HL-60 (cell line): ENCODE results near the gene CFAP57.

Experiments
- DNase-seq, 2 experiments: peaks; one replicate each; pipeline ENCODE4 v3.0.0-alpha.2; 2010 to 2020; ENCODE audit warnings: low read depth in 1 of 2, low spot score in 1 of 2
- H3K27ac ChIP-seq: fragments of 250-450 bp; sonication (Bioruptor Pico); replicated peaks from 2 replicates; pipeline ENCODE4 v1.5.1; 2020; ENCODE audit warnings: mild to moderate bottlenecking, moderate library complexity
- H3K27me3 ChIP-seq: fragments of 250-450 bp; sonication (Bioruptor Pico); 2 replicates; pipeline ENCODE4 v1.5.1; 2021; ENCODE audit warnings: mild to moderate bottlenecking, moderate library complexity; ENCODE audit not compliant: insufficient read depth, poor library complexity, severe bottlenecking
- H3K4me3 ChIP-seq: replicated peaks from 2 replicates; pipeline ENCODE4 v1.5.1; 2011; ENCODE audit warnings: mild to moderate bottlenecking, control low read depth, low read length; ENCODE audit not compliant: insufficient read depth
- GABPA ChIP-seq: IDR thresholded peaks from 2 replicates; pipeline ENCODE4 v1.6.1; 2012; ENCODE audit warnings: low read depth
- POLR2AphosphoS5 ChIP-seq: IDR thresholded peaks from 2 replicates; pipeline ENCODE4 v1.6.1; 2012; ENCODE audit warnings: low read depth
- SPI1 ChIP-seq: IDR thresholded peaks from 2 replicates; pipeline ENCODE4 v1.6.1; 2012; ENCODE audit warnings: low read depth, mild to moderate bottlenecking, borderline replicate concordance
- TF ChIP-seq, protein P1 (sequence below): IDR thresholded peaks from one replicate; pipeline ENCODE4 v1.5.1; 2011; ENCODE audit warnings: low read length, control low read depth, inconsistent platforms; ENCODE audit not compliant: insufficient read depth
- TF ChIP-seq, protein P2 (sequence below): IDR thresholded peaks from 2 replicates; pipeline ENCODE4 v1.6.1; 2012; ENCODE audit warnings: low read depth; ENCODE audit not compliant: insufficient replicate concordance

The CFAP57 gene

DNA sequence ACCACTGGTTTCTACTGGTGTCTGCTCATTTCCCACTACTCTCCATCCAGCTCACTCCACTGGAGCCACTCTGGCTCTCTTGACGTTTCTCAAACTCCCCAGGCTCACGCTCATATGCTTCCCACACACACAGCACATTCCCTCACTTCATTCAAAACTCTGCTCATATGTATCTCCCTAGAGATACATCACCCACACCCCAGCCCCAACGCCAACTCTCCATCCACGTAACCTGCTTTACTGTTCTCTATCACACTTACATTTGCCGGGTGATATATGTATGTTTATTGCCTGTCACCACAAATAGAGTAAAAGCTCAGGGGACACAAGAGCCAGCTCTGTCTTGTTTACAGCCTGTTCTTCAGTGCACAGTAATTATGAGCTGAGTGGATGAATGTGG lies 22.2 kb upstream of the CFAP57 start:
- DNase-seq: no peak
- no peak overlapping the region for H3K27ac ChIP-seq
- TF ChIP-seq, protein P1, sequence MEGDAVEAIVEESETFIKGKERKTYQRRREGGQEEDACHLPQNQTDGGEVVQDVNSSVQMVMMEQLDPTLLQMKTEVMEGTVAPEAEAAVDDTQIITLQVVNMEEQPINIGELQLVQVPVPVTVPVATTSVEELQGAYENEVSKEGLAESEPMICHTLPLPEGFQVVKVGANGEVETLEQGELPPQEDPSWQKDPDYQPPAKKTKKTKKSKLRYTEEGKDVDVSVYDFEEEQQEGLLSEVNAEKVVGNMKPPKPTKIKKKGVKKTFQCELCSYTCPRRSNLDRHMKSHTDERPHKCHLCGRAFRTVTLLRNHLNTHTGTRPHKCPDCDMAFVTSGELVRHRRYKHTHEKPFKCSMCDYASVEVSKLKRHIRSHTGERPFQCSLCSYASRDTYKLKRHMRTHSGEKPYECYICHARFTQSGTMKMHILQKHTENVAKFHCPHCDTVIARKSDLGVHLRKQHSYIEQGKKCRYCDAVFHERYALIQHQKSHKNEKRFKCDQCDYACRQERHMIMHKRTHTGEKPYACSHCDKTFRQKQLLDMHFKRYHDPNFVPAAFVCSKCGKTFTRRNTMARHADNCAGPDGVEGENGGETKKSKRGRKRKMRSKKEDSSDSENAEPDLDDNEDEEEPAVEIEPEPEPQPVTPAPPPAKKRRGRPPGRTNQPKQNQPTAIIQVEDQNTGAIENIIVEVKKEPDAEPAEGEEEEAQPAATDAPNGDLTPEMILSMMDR: no peak
- TF ChIP-seq POLR2AphosphoS5 (no peak), GABPA (no peak), SPI1 (no peak)
- TF ChIP-seq, protein P2, sequence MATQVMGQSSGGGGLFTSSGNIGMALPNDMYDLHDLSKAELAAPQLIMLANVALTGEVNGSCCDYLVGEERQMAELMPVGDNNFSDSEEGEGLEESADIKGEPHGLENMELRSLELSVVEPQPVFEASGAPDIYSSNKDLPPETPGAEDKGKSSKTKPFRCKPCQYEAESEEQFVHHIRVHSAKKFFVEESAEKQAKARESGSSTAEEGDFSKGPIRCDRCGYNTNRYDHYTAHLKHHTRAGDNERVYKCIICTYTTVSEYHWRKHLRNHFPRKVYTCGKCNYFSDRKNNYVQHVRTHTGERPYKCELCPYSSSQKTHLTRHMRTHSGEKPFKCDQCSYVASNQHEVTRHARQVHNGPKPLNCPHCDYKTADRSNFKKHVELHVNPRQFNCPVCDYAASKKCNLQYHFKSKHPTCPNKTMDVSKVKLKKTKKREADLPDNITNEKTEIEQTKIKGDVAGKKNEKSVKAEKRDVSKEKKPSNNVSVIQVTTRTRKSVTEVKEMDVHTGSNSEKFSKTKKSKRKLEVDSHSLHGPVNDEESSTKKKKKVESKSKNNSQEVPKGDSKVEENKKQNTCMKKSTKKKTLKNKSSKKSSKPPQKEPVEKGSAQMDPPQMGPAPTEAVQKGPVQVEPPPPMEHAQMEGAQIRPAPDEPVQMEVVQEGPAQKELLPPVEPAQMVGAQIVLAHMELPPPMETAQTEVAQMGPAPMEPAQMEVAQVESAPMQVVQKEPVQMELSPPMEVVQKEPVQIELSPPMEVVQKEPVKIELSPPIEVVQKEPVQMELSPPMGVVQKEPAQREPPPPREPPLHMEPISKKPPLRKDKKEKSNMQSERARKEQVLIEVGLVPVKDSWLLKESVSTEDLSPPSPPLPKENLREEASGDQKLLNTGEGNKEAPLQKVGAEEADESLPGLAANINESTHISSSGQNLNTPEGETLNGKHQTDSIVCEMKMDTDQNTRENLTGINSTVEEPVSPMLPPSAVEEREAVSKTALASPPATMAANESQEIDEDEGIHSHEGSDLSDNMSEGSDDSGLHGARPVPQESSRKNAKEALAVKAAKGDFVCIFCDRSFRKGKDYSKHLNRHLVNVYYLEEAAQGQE: no peak
- peaks cover 36% of the 10 kb centered on the region for H3K27me3 ChIP-seq
- no peak overlapping the region for H3K4me3 ChIP-seq

DNA sequence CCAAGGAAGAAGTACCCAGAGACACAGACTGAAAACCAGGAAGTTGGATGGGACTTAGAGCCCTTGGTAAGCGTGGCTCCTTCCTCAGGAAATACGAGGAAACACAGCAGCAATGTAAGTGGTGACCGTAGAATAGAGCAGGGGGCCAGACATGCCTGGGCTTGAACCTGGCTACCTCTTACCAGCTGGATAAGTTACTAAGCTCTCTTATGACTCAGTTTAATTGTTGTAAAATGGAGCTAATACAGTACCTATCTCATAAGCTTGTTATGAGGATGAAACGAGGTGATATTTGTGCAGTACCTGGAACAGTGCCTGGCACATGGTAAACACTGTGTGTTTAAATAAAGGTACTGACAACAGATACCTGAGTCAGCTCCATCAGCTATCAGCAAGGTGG lies 19.3 kb upstream of the CFAP57 start:
- H3K4me3 ChIP-seq: no peak overlapping the region
- peak in 1 of 2 experiments; percentile 7 for DNase-seq
- H3K27ac ChIP-seq: no peak overlapping the region
- peaks cover 12% of the 10 kb centered on the region for H3K27me3 ChIP-seq
- no peak for TF ChIP-seq SPI1
- TF ChIP-seq POLR2AphosphoS5: no peak
- TF ChIP-seq, protein P1: no peak
- TF ChIP-seq GABPA: no peak
- TF ChIP-seq, protein P2: no peak

DNA sequence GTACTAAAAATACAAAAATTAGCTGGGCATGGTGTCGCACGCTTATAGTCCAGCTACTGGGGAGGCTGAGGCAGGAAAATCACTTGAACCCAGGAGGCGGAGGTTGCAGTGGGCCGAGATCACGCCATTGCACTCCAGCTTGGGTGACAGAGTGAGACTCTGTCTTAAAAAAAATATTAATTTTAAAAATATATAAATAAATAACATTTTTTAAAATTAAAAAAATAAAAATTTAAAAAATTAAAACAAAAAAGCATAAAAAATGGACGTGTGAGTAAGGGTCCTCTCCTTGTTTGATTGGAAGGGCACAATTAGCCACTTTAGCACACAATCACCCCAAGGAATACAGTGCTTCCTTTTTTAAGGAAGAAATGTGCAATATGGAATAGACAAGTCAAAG lies 18.7 kb upstream of the CFAP57 start:
- Histone ChIP-seq H3K27me3 (peaks cover 8% of the 10 kb centered on the region), H3K27ac (no peak overlapping the region), H3K4me3 (no peak overlapping the region)
- DNase-seq: no peak
- TF ChIP-seq POLR2AphosphoS5 (no peak), SPI1 (no peak), GABPA (no peak)
- TF ChIP-seq, protein P2: no peak
- TF ChIP-seq, protein P1: no peak
